Neuron (in vitro differentiated cells): ENCODE measurements around the gene MIEN1.

Experiments
- H2AFZ ChIP-seq: one replicate; pipeline ENCODE4 v1.6.1; 2013; ENCODE audit warnings: low read depth, mild to moderate bottlenecking, inconsistent platforms, low read length, moderate library complexity
- H3K27me3 ChIP-seq: one replicate; pipeline ENCODE4 v1.6.1; 2013; ENCODE audit warnings: low read length; ENCODE audit not compliant: insufficient read depth
- H3K36me3 ChIP-seq: one replicate; pipeline ENCODE4 v1.6.1; 2013; ENCODE audit warnings: low read length; ENCODE audit not compliant: insufficient read depth
- H3K4me1 ChIP-seq: one replicate; pipeline ENCODE4 v1.6.1; 2013; ENCODE audit warnings: low read length; ENCODE audit not compliant: insufficient read depth
- H3K4me3 ChIP-seq: 2 replicates; pipeline ENCODE4 v1.5.1; 2013; ENCODE audit warnings: mild to moderate bottlenecking, low read length, moderate library complexity
- H3K9me3 ChIP-seq: one replicate; pipeline ENCODE4 v1.6.1; 2013; ENCODE audit warnings: low read length

The MIEN1 gene

GRCh38 chr17:39742126-39742855 lies 12.0 kb upstream of the MIEN1 start:
- Histone ChIP-seq H3K4me1 (peaks cover 12% of the 10 kb centered on the region), H3K4me3 (no peak overlapping the region), H3K27me3 (peaks cover 76% of the 10 kb centered on the region), H2AFZ (no peak overlapping the region), H3K9me3 (no peaks in the 10 kb centered on the region), H3K36me3 (no peaks in the 10 kb centered on the region)

GRCh38 chr17:39740357-39741111 lies 10.2 kb upstream of the MIEN1 start:
- Histone ChIP-seq H3K4me1 (peaks cover 12% of the 10 kb centered on the region), H3K9me3 (no peaks in the 10 kb centered on the region), H3K27me3 (peaks cover 91% of the 10 kb centered on the region), H3K36me3 (no peaks in the 10 kb centered on the region), H2AFZ (no peak overlapping the region), H3K4me3 (no peak overlapping the region)

GRCh38 chr17:39739885-39740356 lies 9.6 kb upstream of the MIEN1 start:
- H3K4me3 ChIP-seq: no peak overlapping the region
- no peaks in the 10 kb centered on the region for H3K36me3 ChIP-seq
- no peaks in the 10 kb centered on the region for H3K9me3 ChIP-seq
- peaks cover 87% of the 10 kb centered on the region for H3K27me3 ChIP-seq
- H2AFZ ChIP-seq: no peak overlapping the region
- peaks cover 12% of the 10 kb centered on the region for H3K4me1 ChIP-seq

GRCh38 chr17:39738983-39739884 lies 8.9 kb upstream of the MIEN1 start:
- H3K4me3 ChIP-seq: no peak overlapping the region
- no peaks in the 10 kb centered on the region for H3K36me3 ChIP-seq
- no peak overlapping the region for H2AFZ ChIP-seq
- peaks cover 83% of the 10 kb centered on the region for H3K27me3 ChIP-seq
- peaks cover 12% of the 10 kb centered on the region for H3K4me1 ChIP-seq
- H3K9me3 ChIP-seq: no peaks in the 10 kb centered on the region

GRCh38 chr17:39738568-39738901 lies 8.2 kb upstream of the MIEN1 start:
- H3K4me3 ChIP-seq: no peak overlapping the region
- H3K36me3 ChIP-seq: no peaks in the 10 kb centered on the region
- H3K9me3 ChIP-seq: no peaks in the 10 kb centered on the region
- H3K4me1 ChIP-seq: peaks cover 12% of the 10 kb centered on the region
- no peak overlapping the region for H2AFZ ChIP-seq
- H3K27me3 ChIP-seq: peaks cover 76% of the 10 kb centered on the region

GRCh38 chr17:39737760-39738567 lies 7.6 kb upstream of the MIEN1 start, which contains the start of gene GRB7:
Gene GRB7 (plus strand): TSS chr17:39737938. CDS start chr17:39742302, 4,364 bp downstream.
- no peak within 1 kb of the TSS for H3K4me3 ChIP-seq

GRCh38 chr17:39737206-39737759 lies 7.0 kb upstream of the MIEN1 start:
- Histone ChIP-seq H3K36me3 (no peaks in the 10 kb centered on the region), H3K27me3 (peaks cover 64% of the 10 kb centered on the region), H3K9me3 (no peaks in the 10 kb centered on the region), H2AFZ (no peak overlapping the region), H3K4me1 (peaks cover 12% of the 10 kb centered on the region), H3K4me3 (no peak overlapping the region)

More at GRCh38 chr17:39737760-39738567, 7.6 kb upstream of the MIEN1 start, which contains the start of gene GRB7:
- Histone ChIP-seq H3K36me3 (no peaks in the 10 kb centered on the region), H3K27me3 (peaks cover 70% of the 10 kb centered on the region), H3K4me1 (peaks cover 12% of the 10 kb centered on the region), H3K9me3 (no peaks in the 10 kb centered on the region), H2AFZ (no peak within 1 kb of the TSS)

- Histone ChIP-seq H3K4me3 (no peak overlapping the region), H3K36me3 (no peaks in the 10 kb centered on the region), H3K4me1 (peaks cover 12% of the 10 kb centered on the region), H3K27me3 (peaks cover 57% of the 10 kb centered on the region), H2AFZ (no peak overlapping the region), H3K9me3 (no peaks in the 10 kb centered on the region)
Measured at GRCh38 chr17:39736319-39737165, 6.2 kb upstream of the MIEN1 start.

GRCh38 chr17:39735882-39736281 lies 5.5 kb upstream of the MIEN1 start:
- peaks cover 12% of the 10 kb centered on the region for H3K4me1 ChIP-seq
- H3K36me3 ChIP-seq: no peaks in the 10 kb centered on the region
- no peak overlapping the region for H2AFZ ChIP-seq
- H3K27me3 ChIP-seq: peaks cover 51% of the 10 kb centered on the region
- no peak overlapping the region for H3K4me3 ChIP-seq
- H3K9me3 ChIP-seq: no peaks in the 10 kb centered on the region

- Histone ChIP-seq H2AFZ (no peak overlapping the region), H3K4me1 (peaks cover 4% of the 10 kb centered on the region), H3K4me3 (no peak overlapping the region), H3K36me3 (peaks cover 10% of the 10 kb centered on the region), H3K9me3 (no peaks in the 10 kb centered on the region), H3K27me3 (peaks cover 19% of the 10 kb centered on the region)
Measured at GRCh38 chr17:39732586-39732985, 2.3 kb upstream of the MIEN1 start.

- peaks cover 4% of the 10 kb centered on the region for H3K4me1 ChIP-seq
- H3K27me3 ChIP-seq: no peaks in the 10 kb centered on the region
- peak overlapping the region; percentile 80 for H3K4me3 ChIP-seq
- peaks cover 38% of the 10 kb centered on the region for H3K36me3 ChIP-seq
- no peak overlapping the region for H2AFZ ChIP-seq
- H3K9me3 ChIP-seq: no peaks in the 10 kb centered on the region
Measured at GRCh38 chr17:39729280-39729851, 966 bp downstream of the MIEN1 start.
